Fibroblast of mammary gland (primary cell): ENCODE data around the gene IGLL5.

Source experiments
- DNase-seq: peaks from one replicate; pipeline ENCODE4 v3.0.0-alpha.2; 2010; ENCODE audit warnings: low read depth
- H3K4me3 ChIP-seq: 2 replicates; pipeline ENCODE4 v1.5.1; 2011; ENCODE audit warnings: low read depth, mild to moderate bottlenecking, low read length, moderate library complexity; ENCODE audit not compliant: control insufficient read depth
- TF ChIP-seq, protein P1 (sequence below): conservative IDR thresholded peaks from 2 replicates; pipeline ENCODE4 v1.5.1; 2011; ENCODE audit warnings: low read depth, low read length, inconsistent platforms; ENCODE audit not compliant: control insufficient read depth, insufficient read depth

Gene IGLL5

DNA sequence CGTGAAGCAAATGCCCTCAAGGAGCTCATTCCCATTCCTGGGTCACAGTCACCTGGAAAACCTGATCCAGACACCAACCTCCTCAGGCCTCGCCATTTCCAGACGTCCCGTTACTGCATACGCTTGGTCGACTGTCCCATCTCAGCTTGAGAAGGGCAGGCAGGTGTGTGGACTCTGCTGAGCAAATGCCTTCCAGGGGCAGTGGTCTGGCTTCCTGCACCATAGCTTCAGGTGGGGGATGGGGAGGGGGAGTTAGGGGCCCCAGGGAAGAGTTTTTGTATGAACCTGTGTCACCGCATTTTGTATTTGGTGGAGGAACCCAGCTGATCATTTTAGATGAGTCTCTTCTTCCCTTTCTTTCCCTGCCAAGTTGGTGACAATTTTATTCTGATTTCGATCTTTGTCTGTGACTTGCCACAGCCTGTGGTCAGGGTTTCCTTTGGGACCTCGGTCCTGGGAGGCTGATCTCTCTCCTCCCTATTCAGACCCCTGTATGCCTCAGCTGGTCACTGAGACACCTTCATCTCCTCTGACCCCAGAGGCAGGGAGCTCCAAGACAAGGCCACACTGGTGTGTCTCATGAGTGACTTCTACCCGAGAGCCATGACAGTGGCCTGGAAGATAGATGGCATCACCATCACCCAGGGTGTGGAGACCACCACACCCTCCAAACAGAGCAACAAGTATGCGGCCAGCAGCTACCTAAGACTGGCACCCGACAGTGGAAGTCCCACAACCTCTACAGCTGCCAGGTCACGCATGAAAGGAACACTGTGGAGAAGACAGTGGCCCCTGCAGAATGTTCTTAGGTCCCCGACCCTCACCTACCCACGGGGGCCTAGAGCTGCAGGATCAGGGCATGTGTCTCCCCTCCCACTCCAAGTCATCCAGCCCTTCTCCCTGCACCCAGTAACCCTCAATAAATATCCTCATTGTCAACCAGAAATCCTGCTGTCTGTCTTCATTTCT is 22.9 kb downstream of the IGLL5 start:
- H3K4me3 ChIP-seq: no peak overlapping the region
- no peak for DNase-seq
- TF ChIP-seq, protein P1, sequence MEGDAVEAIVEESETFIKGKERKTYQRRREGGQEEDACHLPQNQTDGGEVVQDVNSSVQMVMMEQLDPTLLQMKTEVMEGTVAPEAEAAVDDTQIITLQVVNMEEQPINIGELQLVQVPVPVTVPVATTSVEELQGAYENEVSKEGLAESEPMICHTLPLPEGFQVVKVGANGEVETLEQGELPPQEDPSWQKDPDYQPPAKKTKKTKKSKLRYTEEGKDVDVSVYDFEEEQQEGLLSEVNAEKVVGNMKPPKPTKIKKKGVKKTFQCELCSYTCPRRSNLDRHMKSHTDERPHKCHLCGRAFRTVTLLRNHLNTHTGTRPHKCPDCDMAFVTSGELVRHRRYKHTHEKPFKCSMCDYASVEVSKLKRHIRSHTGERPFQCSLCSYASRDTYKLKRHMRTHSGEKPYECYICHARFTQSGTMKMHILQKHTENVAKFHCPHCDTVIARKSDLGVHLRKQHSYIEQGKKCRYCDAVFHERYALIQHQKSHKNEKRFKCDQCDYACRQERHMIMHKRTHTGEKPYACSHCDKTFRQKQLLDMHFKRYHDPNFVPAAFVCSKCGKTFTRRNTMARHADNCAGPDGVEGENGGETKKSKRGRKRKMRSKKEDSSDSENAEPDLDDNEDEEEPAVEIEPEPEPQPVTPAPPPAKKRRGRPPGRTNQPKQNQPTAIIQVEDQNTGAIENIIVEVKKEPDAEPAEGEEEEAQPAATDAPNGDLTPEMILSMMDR: no peak

DNA sequence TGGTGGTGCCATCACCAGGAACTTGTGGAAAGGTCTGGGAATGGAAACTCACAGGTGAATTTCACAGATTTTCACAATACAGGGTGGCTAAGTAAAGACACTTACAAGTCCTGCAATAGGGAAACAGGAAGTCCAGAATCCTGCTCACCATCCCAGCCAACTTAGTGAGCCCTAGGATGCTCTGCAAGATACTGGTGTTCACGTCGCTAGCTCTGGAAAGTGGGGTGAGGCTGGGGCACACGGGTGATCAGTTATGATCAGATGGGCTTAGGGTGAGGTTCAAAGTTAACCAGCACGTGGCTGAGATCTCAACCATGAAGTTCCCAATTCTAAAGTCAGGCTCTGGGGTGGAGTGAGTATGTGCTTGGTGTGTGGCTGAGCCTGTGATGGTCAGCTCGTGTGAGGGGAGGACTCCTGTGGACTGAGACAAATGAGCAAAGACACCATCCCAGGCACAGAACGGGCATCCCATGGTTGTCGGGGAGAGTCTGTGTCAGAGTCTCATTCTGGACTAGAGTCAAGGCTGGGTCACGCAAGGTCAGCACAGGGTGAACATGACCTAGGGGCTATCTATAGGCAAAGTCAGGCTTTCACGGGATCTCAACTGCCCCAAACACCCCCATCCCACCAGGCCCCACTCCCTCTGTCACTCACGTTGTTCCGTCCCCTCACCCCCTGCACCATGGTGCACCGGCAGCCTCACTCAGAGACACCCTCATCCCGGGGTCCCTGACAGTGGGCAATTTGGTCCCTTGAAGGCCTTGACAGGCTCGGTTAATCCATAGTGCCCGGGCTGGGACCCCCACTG is 23.9 kb downstream of the IGLL5 start:
- TF ChIP-seq, protein P1: no peak
- no peak for DNase-seq
- no peak overlapping the region for H3K4me3 ChIP-seq

DNA sequence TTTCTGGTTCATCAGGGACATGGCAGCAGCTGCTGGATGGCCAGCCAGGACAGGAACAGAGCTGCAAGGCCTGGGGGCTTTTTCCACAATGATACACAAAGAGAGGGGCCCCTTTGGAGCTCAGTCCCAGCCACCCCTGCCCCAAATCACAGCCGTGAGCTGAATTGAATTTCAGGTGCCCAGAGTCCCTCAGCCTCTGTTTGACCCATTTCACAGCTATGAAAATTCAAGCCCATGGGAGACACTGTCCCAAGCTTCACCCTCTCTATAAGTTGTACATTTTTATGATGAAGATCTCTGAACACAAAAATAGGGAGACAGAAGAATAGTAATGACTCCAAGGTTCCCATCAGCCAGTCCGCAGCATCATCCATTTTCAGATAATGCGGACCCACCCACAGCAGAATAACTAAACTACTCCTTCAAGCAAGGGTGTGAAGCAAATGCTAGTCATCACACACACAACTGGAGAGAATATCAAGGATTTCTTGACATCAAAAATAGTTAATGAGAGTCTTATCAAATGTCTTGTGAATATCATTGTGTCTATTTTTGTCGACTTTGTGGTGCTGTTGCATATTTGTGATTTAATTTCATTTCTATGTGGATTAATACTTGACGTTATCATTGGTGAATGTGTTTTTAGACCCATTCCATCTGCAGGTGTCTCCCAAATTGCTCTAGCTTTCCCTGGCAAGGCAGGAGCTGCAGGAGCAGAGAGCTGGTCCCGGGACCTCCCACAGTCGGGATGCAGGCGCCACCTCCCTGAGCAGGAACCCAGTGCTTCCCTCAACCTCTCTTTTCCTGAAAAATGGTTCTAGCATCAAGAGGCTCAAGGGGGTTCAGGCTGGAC is 24.7 kb downstream of the IGLL5 start:
- H3K4me3 ChIP-seq: no peak overlapping the region
- TF ChIP-seq, protein P1: no peak
- no peak for DNase-seq

DNA sequence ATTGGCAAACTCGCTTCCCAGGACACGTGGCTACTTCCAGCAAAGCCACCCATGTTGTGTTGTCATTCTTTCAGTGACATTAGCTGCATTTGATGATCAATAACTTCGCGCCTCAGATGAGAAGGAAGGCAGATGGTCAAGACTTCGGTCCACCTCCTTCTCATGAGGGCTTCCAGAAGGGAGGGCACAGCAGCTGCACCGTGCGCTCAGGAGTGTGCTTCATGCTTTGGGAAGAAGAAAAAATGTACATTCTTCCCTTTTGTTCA is 25.3 kb downstream of the IGLL5 start:
- no peak overlapping the region for H3K4me3 ChIP-seq
- DNase-seq: no peak
- TF ChIP-seq, protein P1: no peak

DNA sequence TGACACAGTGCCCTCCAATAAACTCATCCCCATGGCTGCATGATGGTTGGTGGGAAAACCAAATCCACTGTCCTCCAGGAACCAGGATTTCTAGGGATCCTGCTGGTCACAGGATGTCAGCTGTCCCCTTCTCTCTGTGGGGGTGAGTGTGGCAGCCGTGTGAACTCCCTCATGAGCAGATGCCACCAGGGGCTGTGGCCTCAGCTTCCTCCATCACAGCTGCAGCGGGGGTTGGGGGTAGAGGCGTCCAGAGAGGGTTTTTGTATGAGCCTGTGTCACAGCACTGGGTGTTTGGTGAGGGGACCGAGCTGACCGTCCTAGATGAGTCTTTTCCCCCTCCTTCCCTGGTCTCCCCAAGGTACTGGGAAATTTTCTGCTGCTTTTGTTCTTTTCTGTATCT is 26.4 kb downstream of the IGLL5 start:
- TF ChIP-seq, protein P1: no peak
- no peak for DNase-seq
- H3K4me3 ChIP-seq: no peak overlapping the region
